Activated T-helper 2 cell treated with anti-CD3 and anti-CD28 coated beads, Interferon-gamma antibody, Interleukin-2, Interleukin-4, amounts not matched to agents 10 μg/mL and 5 μg/mL and 100 μg/mL, durations not matched to agents 14 hours and 24 hours and 36 hours (primary cell): Measurements from ENCODE around the gene SKP1. TPM values are rescaled to one million over a fixed set of nuclear protein-coding genes. Genes with fewer than 3 reads are reported as not detected.
A peak's percentile ranks its signal among the peaks of the same experiment; 100 is the strongest.
"Not testable (repeated sequence)": the region's sequence is repeated elsewhere in the genome, so short reads cannot be mapped to it uniquely, and the experiment has no call there.

ENCODE experiments used
- DNase-seq: peaks from one replicate; pipeline ENCODE4 v3.0.0; 2021; ENCODE audit warnings: low spot score
- H3K27ac Mint-ChIP-seq: one replicate; pipeline ENCODE4 v1.8.0; 2021; ENCODE audit warnings: mixed read lengths
- H3K27me3 Mint-ChIP-seq: one replicate; pipeline ENCODE4 v1.8.0; 2021; ENCODE audit warnings: low read depth, mixed read lengths
- H3K36me3 Mint-ChIP-seq: one replicate; pipeline ENCODE4 v1.8.0; 2021; ENCODE audit warnings: low read depth, mixed read lengths
- H3K4me1 Mint-ChIP-seq: one replicate; pipeline ENCODE4 v1.8.0; 2021; ENCODE audit warnings: low read depth, mixed read lengths
- H3K4me3 Mint-ChIP-seq: one replicate; pipeline ENCODE4 v1.8.0; 2021; ENCODE audit warnings: low read depth, mild to moderate bottlenecking, moderate library complexity, mixed read lengths
- H3K9me3 Mint-ChIP-seq: one replicate; pipeline ENCODE4 v1.8.0; 2021; ENCODE audit warnings: mixed read lengths
- intact Hi-C: fragments of 100-400 bp; cut with micrococcal nuclease; formaldehyde crosslinking; loops from one replicate; pipeline ENCODE4 v1.15.1; 2023
- total RNA-seq: library from RNA; stranded (reverse); gene quantifications from 2 replicates; pipeline ENCODE4 v1.2.3, GENCODE V29; 2022

Gene SKP1
- 254 and 257 TPM in 2 replicates for total RNA-seq

DNA sequence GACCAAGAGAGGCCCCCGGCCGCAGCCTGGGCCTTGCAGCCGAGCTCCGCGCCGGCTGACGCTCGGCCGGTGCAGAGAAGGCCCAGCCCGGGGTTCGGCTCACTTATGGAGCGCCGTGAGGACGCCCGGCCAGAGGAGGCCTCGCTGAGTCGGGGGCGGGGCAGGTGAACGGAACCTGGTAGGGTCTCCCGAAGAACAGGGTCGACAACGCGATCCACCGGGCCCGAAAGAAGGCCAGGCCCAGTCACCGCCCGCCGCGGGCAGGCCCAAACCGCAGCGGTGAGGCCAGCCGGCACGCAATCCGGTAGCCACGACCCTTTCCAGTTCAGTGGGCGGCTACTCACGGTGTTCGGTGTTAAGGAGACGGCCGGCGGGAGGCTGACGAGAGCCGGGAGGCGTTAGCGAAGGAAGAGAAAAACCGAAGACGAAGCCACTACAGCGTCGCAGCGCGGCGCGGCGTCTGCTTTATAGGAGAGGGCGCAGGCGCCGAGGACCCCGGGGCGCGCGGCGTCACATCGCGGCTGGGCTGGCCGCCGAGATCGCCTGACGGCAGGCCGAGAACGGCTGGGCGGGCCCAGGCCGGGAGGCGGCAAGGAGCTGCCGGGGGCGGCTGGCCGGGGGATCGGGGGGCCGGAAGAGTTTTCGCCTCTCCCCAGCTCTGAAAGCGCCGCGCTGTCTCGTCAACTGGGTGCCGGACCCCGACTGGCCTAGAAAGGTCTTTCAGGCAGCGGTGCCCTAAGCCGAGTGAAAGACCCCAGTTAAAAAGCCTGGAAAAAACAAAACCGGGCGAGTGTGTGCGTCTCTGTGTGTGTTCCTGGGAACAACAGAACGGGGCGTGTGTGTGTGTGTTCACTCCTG, at the start of gene SKP1:
Gene SKP1 (minus strand): TSS at position 440 of the 858 bp plus-strand sequence. CDS start 2,928 bp downstream, outside the sequence.
- DNase-seq, result peak; percentile 85
- Mint-ChIP-seq H3K27me3 (peaks cover 8% of the 10 kb centered on the region), H3K4me3 (peak within 1 kb of the TSS; percentile 97), H3K9me3 (no peaks in the 10 kb centered on the region), H3K36me3 (peaks cover 23% of the 10 kb centered on the region), H3K4me1 (peaks cover 23% of the 10 kb centered on the region), H3K27ac (peak within 1 kb of the TSS; percentile 98)
- intact Hi-C loops, result loop anchor here (1.0 to 10.0 kb wide), 5 partner anchors 50 to 581 kb away; partner anchors contain the start of genes DDX46, JADE2, PPP2CA and UBE2B

DNA sequence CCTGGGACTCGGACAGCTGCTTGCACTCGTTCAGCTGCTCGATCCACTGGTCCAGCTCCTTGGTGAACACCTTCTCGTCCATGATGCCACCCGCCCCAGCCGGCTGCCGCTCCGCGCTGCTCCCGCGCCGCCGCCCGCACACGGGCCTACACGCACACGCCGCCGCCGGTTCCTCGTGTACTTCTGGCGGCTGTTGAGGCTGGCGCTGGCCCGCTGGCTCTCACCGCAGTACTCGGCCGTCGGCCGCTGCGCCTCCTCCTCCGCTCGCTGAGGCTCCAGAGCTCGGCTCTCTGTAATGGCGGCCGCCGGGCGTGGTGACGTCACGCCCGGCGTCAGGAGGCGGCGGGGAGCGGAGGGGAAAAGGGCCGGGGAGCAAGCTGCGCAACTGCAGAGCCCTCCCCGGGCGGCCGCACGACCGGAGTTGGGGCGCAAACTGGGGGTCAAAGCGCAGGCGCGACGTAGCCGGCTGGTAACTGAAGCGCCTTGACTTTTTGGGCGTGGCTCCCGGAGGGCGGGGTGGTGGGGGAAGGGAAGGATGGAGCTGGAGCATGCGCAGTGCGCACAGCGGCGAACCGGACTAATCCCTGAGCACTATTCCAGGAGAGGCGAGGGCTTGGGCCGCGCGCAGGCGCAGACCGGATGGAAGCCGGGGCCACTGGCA, 49.2 kb upstream of the SKP1 start, which contains the start of gene PPP2CA:
Gene PPP2CA (minus strand): TSS at position 294 of the 661 bp plus-strand sequence. CDS start 212 bp downstream, at position 82.
- Mint-ChIP-seq H3K27ac (peak within 1 kb of the TSS; percentile 98), H3K36me3 (peaks cover 37% of the 10 kb centered on the region), H3K9me3 (no peaks in the 10 kb centered on the region), H3K27me3 (no peaks in the 10 kb centered on the region), H3K4me3 (peak within 1 kb of the TSS; percentile 89), H3K4me1 (peaks cover 37% of the 10 kb centered on the region)
- peak; percentile 100 for DNase-seq
- intact Hi-C loops, result loop anchor here (1.0 to 5.0 kb wide), 5 partner anchors 49 to 301 kb away; partner anchors contain the start of genes JADE2, UBE2B and VDAC1

DNA sequence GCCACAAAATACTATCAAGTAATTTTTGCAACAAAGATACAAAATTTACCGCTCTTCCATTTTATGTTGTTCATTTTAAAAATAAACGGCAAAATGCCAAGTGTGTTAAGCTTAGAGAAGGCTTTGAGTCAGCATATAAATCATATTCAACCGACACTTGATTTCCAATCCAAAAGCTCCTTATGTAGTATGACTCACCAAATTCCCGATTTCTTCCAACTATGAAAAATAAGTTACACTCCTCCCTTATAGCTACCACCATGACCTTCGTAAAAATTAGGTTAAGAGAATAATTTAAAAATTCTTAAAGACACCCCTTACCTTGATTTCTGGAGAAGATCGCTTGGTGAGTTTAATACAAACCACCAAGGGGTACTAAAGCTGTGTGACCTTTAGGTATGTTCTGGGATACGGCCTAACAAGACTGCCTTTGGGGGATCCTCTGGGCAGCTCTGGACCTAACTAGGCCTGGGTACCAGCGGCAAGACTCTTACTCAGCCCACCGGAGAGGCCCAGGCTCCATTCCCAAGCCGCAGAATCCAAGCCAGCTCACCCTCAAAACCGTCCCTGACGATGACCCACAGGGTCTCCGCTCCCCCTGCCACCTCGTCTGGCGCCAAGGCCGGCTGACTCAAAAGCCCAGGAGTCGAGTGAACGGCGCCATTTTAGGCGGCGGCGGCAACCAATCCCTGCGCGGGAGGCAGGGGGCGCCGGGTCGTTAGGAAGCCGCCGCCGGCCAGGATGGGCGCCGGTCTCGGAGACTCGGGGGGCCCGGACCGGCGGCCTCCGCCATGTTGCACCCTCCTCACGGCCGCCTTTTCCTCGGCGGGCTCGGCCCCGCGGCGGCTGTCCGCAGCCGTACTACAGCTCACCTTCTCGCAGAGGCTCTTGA, 48.4 kb upstream of the SKP1 start:
- no peaks in the 10 kb centered on the region for H3K27me3 Mint-ChIP-seq
- no peaks in the 10 kb centered on the region for H3K9me3 Mint-ChIP-seq
- peak overlapping the region; percentile 98 for H3K27ac Mint-ChIP-seq
- DNase-seq, result peak; percentile 60
- peak overlapping the region; percentile 89 for H3K4me3 Mint-ChIP-seq
- peaks cover 44% of the 10 kb centered on the region for H3K36me3 Mint-ChIP-seq
- peaks cover 43% of the 10 kb centered on the region for H3K4me1 Mint-ChIP-seq
- intact Hi-C loops, result loop anchor here (5.0 kb wide), 1 partner anchor 302 kb away; the partner anchor contains the start of gene JADE2

DNA sequence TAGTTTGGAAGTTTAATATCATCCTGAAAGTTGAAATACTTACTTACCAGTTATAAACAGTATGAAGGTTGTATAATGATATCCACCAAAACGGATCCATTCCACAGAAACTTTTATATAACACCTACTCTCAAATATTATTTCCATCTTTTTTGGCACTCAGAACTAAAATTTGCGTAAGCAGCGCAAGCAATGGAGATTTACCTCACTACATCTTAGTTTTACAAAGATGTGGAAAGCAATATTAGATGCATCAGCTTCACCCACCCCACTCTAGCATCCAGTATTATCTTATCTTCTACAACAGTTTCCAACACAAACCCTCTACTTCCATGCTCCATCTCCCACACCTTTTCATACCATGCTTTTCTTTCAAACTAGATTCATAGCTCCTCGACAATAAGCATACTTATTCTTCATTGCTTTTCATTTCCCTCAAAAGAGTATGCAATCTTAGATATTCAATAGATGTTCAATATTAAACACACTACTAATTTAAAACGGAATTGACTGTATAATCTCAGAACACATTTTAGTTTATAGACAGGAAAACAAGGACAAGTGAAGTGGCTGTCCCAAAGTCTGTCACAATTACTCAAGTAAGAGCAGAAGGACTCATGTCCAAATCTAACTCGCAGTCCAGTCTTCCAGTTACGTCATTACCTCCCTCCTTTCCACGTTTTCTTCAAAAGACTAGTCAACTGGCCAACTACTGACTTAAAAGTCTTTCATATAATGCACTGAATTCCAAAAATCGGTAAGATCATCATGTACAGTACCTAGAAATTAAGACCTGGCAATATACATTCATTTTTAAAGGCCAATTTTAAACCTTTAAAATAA, 46.9 kb upstream of the SKP1 start:
- Mint-ChIP-seq H3K4me1 (peaks cover 51% of the 10 kb centered on the region), H3K4me3 (peak overlapping the region; percentile 89), H3K27me3 (no peaks in the 10 kb centered on the region), H3K36me3 (peaks cover 52% of the 10 kb centered on the region), H3K9me3 (no peaks in the 10 kb centered on the region), H3K27ac (peak overlapping the region; percentile 59)
- intact Hi-C loops, result no loop called here
- DNase-seq, result no peak

DNA sequence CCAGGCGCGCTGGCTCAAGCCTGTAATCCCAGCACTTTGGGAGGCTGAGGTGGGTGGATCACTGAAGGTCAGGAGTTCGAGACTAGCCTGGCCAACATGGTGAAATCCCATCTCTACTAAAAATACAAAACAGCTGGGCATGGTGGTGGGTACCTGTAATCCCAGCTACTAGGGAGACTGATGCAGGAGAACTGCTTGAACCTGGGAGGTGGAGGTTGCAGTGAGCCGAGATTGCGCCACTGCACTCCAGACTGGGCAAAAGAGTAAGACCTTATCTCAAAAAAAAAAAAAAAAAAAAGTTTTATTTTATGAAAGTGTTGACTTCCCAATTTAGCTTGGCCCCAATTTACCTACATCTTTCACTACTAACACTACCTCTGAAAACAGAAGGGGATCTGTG, 44.9 kb upstream of the SKP1 start:
- Mint-ChIP-seq H3K36me3 (peaks cover 60% of the 10 kb centered on the region), H3K27ac (peak overlapping the region; percentile 31), H3K4me1 (peaks cover 47% of the 10 kb centered on the region)
- H3K4me3 Mint-ChIP-seq, H3K9me3 Mint-ChIP-seq, H3K27me3 Mint-ChIP-seq, DNase-seq, intact Hi-C loops: not testable (repeated sequence)

DNA sequence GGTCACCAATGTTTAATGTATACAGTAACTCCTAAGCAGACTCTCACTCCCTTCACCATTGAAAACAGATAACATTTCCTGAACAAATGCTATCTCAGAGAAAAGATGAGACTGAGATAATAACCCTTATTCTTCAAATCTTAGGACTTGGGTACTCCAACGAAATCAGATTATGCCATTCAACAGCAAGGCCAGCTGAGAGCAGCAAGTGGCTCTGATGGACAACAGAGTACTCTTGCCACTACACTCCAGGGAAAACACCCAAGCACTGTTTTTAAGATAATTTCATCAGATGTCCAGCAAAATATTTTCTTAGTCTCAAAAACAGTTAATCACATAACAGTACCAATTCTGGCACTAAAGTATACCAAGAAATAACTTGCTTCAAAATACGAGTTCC, 39.0 kb upstream of the SKP1 start:
- Mint-ChIP-seq H3K4me3 (no peak overlapping the region), H3K27me3 (no peaks in the 10 kb centered on the region), H3K4me1 (peaks cover 27% of the 10 kb centered on the region), H3K27ac (no peak overlapping the region), H3K9me3 (no peaks in the 10 kb centered on the region), H3K36me3 (peaks cover 52% of the 10 kb centered on the region)
- no peak for DNase-seq
- intact Hi-C loops, result no loop called here

DNA sequence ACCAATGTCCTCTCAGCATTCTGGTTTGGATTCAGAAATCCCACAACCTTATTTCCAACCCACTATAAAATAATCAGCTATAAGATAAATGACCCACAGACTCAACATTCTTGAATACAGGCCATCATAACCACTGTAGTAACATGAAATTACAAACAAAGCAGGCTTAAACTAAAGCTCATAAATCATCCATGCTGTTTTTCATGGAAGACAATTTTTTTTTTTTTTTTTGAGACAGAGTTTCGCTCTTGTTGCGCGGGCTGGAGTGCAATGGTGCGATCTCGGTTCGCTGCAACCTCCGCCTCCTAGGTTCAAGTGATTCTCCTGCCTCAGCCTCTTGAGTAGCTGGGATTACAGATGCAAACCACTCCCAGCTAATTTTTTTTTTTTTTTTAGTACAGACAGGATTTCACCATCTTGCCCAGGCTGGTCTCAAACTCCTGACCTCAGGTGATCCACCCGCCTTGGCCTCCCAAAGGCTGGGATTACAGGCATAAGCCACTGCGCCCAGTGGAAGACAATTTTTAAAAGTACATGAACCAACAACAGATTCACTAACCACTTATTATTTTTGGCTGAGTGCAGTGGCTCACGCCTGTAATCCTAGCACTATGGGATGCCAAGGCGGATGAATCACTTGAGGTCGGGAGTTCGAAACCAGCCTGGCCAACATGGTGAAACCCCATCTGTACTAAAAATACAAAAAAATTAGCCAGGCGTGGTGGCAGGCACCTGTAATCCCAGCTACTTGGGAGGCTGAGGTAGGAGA, 34.7 kb upstream of the SKP1 start:
- Mint-ChIP-seq H3K4me1 (peaks cover 17% of the 10 kb centered on the region), H3K36me3 (peaks cover 28% of the 10 kb centered on the region)
- intact Hi-C loops, H3K4me3 Mint-ChIP-seq, DNase-seq, H3K9me3 Mint-ChIP-seq, H3K27ac Mint-ChIP-seq, H3K27me3 Mint-ChIP-seq: not testable (repeated sequence)

DNA sequence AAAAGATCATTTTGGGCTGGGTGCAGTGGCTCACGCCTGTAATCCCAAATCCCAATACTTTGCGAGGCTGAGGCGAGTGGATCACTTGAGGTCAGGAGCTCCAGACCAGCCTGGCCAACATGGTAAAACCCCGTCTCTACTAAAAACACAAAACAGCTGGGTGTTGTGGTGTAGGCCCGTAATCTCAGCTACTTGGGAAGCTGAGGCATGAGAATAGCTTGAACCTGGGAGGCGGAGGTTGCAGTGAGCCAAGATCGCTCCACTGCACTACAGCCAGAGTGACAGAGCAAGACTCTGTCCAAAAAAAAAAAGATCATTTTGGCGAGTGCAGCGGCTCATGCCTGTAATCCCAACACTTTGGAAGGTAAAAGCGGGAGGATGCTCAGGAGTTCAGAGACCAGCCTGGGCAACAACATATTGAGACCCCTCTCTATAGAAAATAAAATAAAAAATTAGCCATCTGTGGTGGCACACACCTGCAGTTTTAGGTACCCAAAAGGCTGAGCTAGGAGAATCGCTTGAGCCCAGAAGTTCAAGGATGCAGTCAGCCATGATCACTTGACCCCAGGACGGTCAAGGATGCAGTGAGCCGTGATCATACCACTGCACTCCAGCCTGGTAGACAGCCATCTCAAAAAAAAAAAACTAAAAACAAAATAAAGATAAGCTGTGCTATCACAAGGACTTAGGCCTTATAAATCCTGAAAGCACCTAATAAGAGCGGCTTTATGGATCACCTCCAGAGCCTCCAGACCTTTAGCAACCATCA, 32.9 kb upstream of the SKP1 start:
- H3K36me3 Mint-ChIP-seq, result peaks cover 38% of the 10 kb centered on the region
- H3K4me3 Mint-ChIP-seq, result no peak overlapping the region
- intact Hi-C loops, result no loop called here
- H3K27me3 Mint-ChIP-seq, result no peaks in the 10 kb centered on the region
- no peak for DNase-seq
- H3K4me1 Mint-ChIP-seq, result peaks cover 17% of the 10 kb centered on the region
- H3K27ac Mint-ChIP-seq, result no peak overlapping the region
- no peaks in the 10 kb centered on the region for H3K9me3 Mint-ChIP-seq

DNA sequence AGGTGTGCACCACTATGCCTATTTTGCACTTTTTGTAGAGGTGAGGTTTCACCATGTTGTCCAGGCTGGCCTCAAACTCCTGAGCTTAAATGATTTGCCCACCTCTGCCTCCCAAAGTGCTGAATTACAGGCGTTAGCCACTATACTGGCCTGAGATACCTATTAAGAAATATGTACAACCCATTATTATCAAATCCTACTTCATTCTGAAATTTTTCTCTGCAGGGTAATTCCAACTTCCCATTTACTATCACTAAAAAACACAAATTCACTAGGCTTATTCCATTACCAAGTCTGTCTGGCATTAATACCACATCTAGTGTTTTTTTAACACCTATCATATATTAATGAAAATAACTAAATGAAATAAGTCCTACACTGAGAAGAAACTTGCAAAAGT, 30.9 kb upstream of the SKP1 start:
- Mint-ChIP-seq H3K27ac (no peak overlapping the region), H3K27me3 (no peaks in the 10 kb centered on the region), H3K4me1 (peaks cover 15% of the 10 kb centered on the region), H3K9me3 (no peaks in the 10 kb centered on the region), H3K36me3 (peaks cover 41% of the 10 kb centered on the region), H3K4me3 (no peak overlapping the region)
- no peak for DNase-seq
- intact Hi-C loops, result no loop called here

DNA sequence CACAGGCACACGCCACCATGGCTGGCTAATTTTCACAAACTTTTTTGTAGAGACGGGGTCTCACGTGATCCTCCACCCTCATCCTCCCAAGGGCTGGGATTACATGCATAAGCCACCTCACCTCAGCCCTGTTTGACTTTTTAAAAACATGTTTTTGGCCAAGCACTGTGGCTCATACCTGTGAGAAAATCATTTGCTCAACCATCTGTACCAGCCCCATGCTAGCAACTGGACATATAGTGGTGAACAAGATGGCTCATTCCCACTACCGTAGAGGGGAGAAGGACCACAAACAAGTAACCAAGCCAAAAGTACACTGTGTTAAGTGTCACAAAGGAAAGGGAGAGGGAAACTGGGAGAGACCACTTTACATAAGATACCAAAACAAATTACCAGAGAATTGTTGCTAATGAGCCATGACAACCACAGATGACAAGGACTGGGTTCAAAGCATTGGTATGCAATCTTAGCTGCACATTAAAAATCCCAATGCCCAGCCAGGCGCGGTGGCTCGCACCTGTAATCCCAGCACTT, 29.9 kb upstream of the SKP1 start:
- Mint-ChIP-seq H3K36me3 (peaks cover 45% of the 10 kb centered on the region), H3K4me3 (no peak overlapping the region), H3K27me3 (no peaks in the 10 kb centered on the region), H3K9me3 (no peaks in the 10 kb centered on the region), H3K4me1 (peaks cover 10% of the 10 kb centered on the region), H3K27ac (no peak overlapping the region)
- intact Hi-C loops, result no loop called here
- no peak for DNase-seq
